Activated CD4-positive, alpha-beta T cell treated with anti-CD3 and anti-CD28 coated beads, Interleukin-2, amount 50 U/mL, for 48 hours (primary cell): Measurements from ENCODE around the gene HCN4.
"Not testable (repeated sequence)": the region's sequence is repeated elsewhere in the genome, so short reads cannot be mapped to it uniquely, and the experiment has no call there.

Experiments
- DNase-seq, 2 experiments: peaks; one replicate each; pipeline ENCODE4 v3.0.0-alpha.2; 2020

HCN4 gene

DNA sequence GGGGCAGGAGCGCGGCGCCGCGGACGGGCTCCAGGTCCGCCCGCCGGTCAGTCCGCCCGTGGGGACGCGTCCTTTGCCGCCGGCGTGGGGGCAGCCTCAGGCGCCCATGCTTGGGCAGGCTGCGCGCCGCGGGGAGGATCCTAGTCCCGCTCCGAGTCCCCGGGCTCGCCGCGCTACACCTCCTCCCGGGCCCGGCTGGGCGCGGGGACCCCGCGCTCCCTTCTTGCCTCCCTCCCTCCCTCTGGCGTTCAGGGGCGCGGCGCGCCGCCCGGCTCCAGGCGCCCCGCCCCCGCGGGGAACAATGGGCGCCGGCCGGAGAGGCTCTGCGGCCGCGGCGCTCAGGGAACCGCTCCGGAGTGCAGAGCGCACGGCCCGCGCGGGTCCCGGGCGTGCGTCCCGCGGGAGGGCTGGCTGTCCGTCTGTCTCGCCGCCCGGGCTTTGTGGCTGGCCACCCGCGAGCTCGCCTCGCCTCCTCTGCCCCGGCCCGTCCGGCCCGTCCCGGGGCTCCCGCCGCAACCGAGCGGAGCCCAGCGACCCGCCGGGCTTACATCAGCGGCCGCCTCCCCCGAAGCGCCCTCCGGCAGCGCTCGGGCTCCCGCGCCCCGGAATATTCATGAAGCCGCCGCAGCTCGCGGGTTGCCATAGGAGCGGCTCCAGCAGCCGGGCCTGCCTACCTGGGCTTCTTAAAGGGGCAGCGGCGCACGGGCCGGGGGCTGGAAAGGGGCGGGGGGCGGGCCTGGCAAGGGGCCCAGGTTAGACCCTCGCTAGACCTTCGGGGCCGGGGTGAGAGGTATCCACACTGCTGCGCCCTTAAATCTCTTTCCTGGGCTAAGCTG is at the start of gene HCN4:
HCN4 (minus strand) TSS at position 658 of the 836 bp plus-strand sequence. CDS start 688 bp downstream, outside the sequence.
- no peak for DNase-seq

DNA sequence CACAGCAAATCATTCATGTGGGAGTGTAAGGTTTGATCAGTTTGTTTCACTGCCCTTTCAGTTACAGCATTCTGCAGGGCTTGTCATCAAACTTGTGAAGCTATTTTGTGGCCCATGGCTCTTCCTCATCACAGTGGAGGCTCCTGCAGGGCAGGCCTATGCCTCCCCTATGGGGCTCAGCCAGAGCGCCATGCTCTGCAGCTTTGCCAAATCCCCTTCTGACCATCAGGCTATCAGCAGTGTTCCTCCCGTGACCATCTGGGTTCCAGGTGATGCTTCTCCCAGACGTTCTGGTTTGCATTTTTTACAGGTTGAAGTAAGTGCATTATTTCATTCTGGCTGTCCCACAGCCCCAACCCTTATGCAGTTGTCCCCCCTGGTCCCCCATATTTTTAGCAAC is 46.1 kb upstream of the HCN4 start:
- DNase-seq: no peak

DNA sequence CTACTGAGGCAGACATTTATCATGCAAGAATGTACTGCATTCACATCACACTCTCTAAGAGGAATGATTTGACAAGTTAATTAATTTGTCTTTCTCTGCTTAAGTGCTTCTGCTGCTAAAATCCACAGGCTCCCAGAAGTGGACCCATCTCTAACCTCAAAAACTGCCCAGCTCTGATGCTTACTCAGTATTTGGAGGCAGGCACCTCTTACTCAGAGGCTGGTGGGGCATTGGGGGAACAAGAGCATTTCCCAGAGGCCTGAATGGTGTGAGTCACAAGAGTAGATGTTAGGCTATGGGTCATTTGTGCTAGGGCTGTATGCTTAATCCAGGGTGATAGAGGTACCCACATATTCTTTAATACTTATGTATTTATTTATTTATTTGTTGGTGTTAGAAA is 34.4 kb upstream of the HCN4 start:
- no peak for DNase-seq

DNA sequence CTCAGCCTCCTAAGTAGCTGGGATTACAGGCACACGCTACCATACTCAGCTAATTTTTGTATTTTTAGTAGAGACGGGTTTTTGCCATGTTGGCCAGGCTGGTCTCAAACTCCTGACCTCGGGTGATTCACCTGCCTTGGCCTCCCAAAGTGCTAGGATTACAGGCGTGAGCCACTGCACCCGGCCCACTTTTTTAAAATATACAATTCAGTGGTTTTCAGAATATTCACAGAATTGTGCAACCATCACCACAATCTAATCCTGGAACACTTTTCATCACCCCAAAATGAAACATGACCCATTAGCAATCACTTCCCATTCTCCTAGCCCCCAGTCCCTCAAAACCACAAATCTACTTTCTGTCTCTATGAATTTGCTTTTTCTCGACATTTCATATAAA is 31.5 kb upstream of the HCN4 start:
- DNase-seq: not testable (repeated sequence)

DNA sequence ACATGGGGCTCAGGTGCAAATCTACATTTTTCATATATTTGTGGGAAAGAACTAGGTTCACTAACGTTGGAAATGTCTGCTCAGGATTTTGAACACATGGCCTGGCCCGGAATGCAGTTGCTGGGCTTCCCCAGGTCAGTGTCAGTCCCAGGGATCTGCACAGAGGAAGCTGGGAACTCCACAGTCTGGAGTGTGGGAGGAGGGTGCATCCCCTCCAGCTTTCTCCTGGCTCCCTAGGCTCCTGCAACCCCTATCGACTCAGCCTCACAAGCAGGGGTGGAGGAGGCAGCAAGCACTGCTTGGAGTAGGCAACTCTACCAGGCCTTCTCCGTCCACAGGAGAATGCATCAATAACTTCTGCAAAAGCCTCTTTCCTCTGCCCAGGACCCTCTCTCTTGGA is 30.1 kb upstream of the HCN4 start:
- DNase-seq: no peak

DNA sequence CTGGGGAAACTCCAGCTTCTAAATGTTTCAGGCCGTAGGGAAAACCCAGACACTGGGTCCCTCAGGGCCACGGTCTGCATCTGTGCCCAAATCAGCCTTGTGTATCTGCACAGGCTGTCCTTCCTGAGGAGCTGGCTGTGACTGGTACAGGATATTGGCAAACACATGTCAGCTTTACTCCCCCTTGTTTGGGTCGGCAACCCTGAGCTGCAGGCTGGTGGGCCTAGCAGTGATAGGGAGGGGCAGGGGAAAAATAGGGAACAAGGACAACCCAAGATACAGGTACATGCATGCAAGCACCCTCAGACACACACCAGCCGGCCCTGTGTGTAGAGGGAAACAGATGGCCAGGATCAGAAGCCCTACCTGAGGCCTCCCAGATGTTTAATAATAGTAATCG is 28.7 kb upstream of the HCN4 start:
- no peak for DNase-seq

DNA sequence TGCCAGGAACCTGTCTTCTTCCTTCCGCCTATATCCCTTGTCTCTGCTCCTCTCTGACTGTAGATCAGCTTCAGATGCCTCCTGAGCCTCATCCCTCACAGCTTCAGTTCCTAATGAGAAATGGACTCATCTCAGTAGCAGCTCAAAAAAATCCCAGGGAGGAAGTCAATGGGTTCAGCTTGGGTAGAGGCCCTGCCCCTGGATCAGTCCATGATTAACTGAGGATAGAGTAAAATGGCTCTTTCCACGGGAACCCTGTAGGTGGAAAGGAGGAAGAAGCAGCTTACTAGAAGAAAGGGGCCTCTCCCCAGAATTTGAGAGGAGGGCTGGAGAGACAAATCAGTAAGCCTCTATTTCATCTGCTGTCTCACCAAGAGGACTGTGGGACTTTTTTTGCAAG is 26.9 kb upstream of the HCN4 start:
- no peak for DNase-seq

DNA sequence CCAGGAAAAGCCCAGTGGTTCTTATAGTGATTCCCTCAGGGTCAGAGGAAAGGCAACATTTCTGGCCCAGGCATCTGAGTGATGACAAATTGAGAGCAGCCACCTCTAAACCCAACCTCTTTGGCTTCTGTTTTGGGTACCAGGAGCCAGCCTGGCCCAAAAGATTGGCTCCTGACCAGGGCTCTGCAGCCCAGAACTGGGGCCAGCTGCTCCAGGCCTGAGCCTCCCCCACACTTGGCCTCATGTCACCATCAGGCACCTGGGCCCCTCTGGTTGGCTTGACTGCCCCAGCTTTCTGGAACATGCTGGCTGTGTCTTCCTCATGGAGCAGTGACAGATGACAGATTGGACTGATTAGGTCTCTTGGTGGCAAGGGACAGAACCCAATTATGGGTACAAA is 26.0 kb upstream of the HCN4 start:
- DNase-seq: no peak

DNA sequence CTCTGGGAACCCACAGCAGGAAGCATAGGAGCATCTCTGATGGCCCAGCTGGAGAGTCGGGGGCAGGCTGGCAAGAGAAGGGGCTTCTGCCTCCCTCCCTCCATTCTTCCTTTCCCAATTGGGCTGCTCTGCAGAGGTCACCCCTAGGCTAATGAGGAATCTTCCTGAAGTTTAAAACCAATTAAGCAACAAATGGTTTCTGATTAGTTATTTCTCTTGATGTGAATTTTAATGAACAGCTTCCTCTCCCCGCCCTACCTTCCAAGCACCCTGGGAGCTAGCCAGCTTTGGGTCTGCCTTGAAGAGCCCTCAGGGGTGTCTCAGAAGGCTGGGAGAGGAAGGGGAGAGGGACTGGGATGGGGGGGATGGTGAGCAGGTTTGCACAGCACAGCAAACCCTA is 24.6 kb upstream of the HCN4 start:
- no peak for DNase-seq

DNA sequence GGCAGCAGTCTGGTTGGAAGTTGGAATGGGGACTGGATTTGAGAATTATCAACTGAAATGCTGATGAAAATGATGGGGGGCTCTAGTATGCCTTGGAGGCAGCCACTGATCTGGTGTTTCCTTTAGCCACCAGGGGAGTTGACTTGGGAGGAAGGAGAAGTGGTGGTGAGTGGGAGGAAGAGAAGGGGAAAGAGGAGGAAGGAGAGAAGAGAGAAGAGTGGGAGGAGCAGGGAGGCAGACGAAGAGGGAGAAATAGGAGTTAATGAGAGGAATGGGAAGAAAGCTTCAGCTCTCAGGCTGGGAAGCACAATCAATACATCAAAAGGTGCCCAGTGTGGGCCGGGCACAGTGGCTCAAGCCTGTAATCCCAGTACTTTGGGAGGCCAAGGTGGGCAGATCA is 23.3 kb upstream of the HCN4 start:
- DNase-seq: no peak

DNA sequence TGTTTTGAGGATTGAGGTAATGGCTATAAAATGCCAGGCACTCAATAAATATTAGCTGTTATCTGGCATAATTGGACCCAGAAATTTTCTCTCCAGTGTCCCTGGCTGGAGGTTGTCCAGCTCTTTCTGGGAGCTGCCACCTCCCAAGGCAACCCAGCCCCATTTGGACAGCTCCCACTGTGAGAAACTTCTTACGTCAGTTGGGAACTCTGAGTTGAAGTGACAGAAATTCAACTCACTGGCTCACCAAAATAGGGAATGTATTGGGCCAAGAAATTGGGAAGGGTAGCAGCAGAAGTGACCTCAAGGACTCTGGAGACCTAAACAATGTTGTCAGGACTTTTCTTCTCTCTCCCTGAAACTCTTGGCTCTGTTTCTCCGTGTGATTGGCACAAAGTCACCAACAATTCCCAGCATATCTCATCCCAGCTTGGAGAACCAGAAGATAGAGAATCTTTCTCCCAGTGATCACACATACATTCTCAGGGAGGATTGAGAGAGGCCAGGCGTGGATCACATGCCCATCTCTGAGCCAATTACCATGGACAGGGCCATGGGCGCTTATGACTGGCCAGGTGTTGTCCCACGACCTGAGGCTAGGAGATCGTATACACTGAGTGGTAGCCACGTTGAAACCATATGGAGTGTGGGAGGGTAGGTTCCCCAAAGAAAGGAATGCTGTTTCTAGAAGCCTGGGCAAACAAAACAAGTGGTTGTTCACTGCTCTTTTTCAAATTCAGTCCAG is 22.5 kb upstream of the HCN4 start:
- DNase-seq: no peak

DNA sequence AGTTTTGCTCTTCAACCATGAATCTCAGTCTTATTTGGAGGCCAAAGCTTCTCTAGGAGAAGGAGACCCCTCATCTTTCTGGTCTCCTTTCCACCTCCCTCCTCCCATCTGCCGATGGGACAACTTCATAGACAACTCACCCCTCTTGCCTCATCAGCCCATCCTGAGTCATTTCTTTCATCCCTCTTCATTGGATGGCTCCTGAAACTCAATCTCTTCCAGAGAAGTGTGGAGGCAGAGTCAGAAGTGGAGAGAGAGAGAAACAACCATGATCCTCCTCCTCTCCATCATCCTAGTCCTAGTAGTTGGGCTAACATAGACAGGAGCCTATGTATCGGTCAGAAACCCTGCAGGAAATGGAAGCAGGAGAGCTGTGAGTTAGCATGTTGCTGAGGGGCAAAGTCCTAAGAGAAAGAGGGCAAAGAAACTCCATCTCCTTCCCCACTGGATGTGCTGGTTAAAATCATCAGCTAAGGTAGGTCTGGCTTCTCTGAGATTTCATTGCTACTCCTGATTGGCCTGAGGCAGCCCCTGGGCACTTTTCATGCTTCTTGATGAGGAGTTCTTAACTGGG is 21.3 kb upstream of the HCN4 start:
- no peak for DNase-seq

DNA sequence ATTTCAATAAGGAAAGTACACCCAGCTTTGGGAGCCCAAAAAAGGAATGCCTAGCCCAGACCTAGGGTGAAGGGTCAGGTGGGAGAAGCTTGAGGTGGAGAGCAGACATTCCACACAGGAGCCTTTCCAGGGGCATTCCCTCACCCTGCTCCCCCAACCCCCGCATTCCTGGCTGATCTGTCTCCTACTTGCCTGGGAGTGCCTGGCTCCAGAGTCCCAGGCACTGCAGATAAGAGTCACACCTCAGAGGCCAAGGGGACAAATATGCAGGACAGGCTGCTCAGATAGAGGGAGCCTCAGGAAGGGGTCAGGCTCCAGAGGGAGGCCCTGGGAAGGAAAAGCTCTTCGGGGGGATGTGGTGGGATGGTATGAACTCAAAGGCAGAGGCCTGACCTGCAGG is 20.8 kb upstream of the HCN4 start:
- DNase-seq: no peak

DNA sequence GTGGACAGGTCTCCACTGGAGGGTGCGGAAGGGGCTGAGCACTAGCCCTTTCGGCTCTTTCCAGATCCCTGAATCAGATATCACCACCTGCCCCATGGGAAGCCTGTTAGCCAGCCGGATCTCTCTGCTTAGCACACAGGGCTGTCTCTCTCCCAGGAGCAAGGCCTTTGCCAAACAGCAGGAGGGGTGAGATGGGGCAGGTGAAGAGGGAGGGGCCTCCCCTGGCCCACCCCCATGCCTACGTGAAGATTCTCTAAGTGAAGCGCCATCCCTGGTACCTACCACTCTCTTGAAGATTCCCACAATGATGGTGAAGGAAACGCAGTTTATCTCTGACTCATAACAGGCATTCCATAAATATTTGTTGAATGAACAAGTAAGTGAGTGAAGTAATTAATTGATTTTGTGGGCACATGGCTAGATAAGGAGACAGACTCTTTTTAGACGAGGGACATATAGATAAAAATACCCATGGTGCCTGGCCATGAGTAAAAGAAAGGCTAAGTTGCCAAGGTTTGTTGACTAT is 19.6 kb upstream of the HCN4 start:
- no peak for DNase-seq

DNA sequence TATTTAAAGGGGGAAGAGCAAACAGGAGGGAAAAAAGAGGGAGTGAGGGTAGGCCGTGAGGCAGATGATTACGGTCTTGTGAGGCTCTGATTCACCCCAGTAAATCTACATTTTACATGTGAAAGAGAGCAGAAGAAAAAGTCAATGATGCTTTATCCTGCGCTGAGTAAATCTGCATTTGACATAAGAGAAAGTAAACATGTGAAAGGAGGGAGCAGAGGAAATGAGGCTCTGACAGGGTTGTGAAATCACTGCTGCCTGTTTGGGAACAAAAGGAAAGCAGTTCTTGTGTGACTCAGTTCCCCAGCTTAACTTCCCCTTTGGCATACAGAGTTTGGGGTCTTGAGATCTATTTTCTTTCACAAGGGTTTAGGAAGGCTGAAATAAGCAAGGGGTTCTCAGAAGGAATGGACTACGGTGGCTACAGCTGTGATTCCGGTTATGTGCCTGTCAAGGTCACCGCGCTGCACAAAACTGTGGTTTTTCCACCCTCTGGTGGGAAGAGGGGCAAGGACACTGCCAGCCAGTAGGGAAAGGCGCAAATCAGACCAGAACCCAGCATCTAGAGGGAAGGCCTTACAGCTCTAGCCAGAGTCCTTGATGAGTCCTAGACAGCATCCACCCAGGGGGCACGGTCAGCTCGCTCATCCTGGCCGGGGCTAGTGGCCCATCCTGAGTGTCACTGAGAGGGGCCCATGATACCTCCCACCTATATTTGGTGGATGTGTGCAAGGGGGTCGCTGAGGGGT is 18.9 kb upstream of the HCN4 start:
- no peak for DNase-seq

DNA sequence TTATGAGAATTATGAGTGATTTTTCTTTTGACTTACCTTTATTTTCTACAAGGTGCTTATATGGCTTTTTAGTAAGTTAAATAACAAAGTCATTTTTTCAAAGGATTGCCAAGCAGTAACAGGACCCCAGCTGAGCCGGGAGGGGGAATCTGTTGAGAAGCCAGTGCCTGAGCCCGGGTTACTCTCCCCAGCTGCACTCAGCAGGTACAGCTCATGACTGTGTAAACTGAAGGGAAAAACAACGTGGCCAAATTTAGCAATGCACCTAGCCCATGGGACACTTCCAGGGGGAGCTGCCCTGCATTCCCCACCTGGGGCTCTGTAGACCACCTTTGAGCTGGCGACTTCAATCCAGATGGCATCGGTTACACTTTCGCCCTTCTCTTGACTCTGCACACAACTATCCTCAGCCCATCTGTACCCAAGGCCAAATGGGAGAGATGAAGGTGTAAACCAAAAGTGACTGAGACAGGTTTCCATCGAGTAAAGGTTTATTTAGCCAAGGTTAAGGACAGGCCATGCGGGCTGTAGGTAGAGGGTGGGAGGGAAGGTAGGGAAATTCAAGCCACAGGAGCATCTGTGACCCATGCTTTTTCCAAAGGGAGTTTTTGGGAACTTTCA is 18.2 kb upstream of the HCN4 start:
- DNase-seq: no peak

DNA sequence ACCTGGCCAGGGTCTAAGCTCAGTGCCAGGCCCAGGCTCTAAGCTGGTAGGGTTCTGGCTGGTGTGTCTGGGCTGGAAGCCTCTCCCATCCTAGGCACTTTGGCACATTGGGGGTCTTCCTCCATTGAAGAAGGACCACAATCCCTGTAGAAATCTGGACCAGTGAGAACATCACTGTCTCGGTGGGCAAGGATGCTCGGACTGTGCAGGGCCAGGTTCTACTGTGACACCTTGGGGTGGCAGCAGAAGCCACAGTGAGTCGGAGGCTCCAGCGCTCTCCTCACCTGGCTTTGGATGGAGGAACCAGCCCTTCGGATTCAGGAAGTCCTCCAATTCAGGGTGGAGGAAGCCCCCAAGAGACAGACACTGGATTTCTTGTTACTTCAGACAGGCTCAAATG is 17.5 kb upstream of the HCN4 start:
- no peak for DNase-seq

DNA sequence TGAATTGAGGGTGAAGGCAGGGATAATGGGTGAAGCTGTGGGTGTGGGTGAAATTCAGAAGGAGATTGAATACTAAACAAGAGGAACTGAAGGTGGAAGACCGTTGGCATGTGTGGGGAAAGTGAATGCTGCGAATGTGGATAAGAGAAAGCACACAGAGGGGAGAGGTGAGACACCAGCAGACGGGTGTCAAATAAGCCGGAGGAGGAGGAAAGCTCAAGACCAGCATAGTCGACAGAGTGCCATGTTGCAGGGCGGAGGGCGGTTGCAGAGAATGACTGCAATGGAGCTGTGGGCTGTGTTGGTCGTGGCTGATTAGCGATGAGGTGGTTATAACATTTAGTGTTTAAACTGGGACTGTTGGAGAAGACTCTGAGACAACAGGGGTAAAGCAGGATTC is 16.4 kb upstream of the HCN4 start:
- DNase-seq: no peak

DNA sequence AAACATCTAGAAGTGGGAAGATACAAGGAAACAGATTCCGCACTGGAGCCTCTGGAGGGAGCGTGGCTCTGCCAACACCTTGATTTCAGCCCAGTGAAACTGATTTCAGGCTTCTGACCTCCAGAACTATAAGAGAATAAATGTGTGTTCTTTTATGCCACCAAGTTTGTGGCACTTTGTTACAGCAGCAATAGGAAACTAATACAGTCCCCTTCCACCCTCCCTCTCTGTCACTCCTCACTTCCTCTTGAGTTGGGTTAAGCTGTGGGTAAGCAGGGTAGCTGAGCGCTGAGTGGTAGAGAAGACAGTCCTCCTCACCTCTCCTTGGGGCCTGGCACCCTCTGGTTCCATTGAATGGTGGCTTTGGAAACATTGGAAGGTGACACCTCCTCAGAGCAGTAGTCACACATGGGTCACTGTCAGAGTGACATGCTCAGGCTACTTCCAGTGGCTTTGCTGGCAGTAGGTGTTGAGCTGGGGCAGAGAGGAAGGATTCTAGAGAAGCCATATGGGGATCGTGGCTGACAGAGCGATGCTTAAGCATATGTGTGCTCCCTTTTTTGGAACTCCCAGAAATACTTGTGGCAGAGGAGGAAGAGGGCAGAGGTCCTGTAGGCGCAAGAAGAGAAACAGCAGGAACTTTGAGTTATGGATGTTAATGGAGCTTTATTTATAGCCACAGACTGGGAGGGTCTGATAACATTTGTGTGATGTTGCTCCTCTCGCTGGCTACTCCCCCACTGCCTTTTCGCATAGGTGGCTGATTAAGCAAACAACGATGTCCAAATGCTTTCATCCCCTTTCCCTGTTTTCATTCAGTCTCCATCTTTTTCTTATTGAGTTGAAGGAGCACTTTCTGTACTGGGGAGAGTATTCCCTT is 14.8 kb upstream of the HCN4 start:
- no peak for DNase-seq

DNA sequence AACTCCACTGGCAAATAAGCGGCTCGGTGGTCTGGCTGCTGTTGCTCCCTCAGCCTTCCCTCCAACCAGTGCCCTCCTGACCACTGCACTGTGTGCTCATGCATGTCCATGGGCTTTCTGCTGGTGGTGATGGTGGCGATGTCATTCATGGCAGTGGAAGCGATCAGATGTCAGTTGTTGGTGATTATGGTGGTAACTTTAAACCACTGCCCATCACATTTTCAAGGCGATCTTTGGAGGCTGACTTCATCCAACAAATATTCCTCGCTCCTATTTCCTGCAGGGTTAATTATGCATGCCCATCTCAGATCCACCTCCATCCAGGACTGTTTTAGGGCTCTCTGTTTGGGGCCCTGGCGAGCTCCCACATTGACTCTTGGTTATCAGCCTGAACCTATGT is 13.4 kb upstream of the HCN4 start:
- no peak for DNase-seq

DNA sequence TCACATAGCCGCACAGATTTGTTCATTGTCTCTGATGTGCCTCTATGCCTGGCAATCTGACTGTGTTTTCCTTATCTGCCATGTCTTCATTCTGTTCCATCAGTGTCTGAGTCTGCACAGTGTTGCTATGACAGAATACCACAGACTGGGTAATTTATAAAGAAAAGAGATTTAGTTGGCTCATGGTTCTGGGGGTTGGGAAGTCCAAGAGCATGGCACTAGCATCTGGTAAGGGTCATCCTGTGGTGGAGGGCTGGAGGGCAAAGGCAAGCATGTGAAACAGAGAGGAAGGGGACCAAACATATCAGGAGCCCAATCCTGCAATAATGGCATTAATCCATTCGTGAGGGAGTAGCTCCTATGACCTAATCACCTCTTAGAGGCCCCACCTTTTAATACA is 11.9 kb upstream of the HCN4 start:
- no peak for DNase-seq

DNA sequence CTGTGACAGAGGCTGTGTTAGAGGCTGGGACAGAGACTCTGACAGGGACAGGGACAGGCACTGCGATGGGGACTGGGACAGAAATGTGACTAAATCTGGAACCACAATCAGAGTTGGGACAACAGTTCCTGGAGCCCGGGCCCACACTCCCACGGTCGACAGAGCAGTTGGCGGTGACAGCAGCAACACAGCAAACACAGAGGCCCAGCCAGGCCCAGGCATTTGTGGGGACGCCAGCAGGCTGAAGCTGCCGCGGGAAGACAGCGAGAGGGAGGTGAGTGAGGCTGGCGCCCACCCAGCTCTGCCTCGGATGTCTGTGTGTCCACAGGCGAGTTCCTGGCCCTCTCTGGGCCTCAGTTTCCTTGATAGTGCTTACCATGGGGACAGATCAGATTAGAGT is 9.3 kb upstream of the HCN4 start:
- no peak for DNase-seq
